B cell (primary cell): ENCODE measurements around the gene WDR38.

Source experiments
- EZH2 ChIP-seq: IDR thresholded peaks from 2 replicates; pipeline ENCODE4 v1.6.1; 2012; ENCODE audit warnings: borderline replicate concordance, low read depth, mild to moderate bottlenecking, moderate library complexity, low read length; ENCODE audit not compliant: insufficient read depth, poor library complexity, severe bottlenecking
- TF ChIP-seq, protein P1 (sequence below): fragments of 200-600 bp; IDR thresholded peaks from one replicate; pipeline ENCODE4 v1.8.0; 2022; ENCODE audit warnings: antibody characterized with exemption, mild to moderate bottlenecking

GRCh38 chr9:124873664-124874063 is 20.4 kb downstream of the WDR38 start:
- no peak for TF ChIP-seq EZH2
- TF ChIP-seq, protein P1, sequence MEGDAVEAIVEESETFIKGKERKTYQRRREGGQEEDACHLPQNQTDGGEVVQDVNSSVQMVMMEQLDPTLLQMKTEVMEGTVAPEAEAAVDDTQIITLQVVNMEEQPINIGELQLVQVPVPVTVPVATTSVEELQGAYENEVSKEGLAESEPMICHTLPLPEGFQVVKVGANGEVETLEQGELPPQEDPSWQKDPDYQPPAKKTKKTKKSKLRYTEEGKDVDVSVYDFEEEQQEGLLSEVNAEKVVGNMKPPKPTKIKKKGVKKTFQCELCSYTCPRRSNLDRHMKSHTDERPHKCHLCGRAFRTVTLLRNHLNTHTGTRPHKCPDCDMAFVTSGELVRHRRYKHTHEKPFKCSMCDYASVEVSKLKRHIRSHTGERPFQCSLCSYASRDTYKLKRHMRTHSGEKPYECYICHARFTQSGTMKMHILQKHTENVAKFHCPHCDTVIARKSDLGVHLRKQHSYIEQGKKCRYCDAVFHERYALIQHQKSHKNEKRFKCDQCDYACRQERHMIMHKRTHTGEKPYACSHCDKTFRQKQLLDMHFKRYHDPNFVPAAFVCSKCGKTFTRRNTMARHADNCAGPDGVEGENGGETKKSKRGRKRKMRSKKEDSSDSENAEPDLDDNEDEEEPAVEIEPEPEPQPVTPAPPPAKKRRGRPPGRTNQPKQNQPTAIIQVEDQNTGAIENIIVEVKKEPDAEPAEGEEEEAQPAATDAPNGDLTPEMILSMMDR = no peak
